HG03066 (cell line): ENCODE data around the gene PPFIBP2.

Source experiments
- ATAC-seq: cut with Tn5 transposase; IDR thresholded peaks from one replicate; pipeline ENCODE4 v1.9.1; 2021; ENCODE audit warnings: low read depth; ENCODE audit not compliant: unreplicated experiment

Gene PPFIBP2

DNA sequence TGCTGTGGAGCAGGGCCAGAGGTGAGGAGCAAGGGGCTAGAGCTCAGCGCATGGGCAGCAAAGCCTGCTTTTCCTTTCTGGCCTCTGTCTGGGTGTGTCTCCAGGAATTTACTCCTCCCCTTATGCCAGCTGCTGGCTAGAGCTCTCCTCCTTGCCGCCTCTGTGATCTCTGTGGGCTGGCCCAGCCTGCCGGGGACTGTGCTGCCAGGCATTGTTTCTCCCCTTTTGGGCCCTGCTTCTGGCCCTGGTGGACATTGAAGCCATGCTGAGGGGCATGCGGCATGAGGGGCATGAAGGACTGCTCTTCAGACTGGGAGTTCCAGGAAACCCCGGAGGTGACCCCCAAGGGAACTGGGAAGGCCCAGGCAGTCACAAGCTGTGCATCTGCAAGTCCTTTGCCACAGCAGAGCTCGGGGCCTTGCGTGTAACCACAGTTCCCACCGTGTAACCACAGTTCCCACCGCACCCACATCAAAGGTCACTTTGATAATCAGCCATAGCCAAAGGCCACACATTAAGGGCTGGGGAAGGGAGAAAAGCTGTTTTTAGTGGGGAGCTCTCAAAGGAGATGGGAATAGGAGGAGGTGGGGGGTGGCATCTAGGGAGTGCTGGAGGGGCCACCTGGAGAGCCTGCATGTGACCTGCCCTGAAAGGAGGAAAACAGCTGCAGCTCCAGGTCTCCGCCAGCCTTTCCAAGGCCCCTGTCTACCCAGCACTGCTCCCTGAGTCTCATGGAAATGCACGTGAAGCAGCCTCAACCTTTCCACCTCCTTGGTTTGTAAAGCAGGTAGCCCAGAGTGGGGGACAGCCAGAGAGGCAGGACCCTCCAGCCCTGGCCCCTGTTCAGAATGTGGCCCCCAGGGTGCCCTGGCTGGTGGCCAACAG, 62.3 kb downstream of the PPFIBP2 start:
- ATAC-seq, result no peak

DNA sequence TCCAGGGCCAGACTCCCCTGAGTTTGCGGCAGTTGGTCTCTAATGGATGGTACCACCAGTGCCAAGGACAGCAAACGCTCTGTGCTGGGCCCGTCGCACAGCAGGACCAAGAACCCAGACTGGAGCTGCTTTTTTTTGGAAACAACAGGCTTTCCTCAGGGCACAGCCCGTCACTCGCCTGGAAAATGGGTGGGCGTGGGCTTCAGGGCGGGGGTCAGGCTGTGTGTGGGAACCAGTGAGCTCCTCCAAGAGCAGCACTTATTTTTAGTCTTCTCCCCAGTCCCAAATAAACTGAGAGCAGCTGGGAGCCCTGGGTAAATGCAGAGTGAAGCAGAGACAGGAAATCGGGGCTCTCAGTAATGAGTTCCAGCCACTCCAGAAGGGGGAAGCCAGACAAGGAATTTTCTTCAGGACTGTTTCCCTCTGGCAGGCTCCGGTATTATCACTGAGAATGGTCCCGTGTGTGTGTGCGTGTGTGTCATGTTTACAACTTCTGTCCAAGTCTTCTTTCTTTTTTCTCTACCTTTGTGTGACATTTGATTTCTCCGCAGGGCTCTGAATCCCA, 63.0 kb downstream of the PPFIBP2 start:
- no peak for ATAC-seq

DNA sequence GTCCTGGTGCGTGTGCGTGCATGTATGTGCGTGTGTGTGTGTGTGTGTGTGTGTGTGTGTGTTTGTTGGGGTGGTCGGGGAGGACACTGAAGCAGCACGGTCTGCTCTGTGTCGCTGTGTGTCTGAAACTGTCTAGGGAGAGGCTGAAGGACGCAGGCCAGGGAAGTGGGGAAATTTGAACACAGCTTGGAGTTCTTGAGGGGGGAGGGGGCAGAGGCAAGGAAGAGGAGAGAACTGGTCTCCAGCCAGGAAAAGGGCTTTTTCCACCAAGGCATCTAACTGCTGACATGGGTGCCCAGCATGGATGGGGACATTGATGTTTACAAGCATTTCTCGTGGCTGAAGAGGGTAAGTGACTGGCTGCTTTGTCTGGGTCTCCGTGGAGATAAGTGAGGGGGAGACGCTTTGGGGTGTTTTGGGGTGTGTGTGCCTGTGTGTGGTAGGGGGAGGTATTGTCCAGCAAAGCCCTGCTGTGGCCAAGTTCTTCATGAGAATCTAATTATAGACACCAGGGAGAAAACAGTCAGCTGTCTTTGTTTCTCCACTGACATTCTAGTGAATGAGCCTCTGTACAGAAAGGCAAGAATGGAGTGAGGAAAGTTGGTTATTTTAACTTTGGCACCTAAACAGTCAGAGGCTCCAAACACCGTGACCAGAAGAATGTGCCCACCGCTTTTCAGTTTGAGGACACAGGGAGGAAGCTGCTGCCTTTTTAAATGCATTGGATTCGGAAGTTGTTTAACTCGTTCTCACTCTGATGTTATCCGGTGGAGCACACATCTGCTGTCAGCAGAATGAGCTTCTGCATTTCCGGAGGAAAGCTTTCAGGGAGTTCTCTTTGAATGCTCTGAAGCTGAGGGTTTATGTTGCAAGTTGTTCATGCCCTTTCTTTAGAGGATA, 63.7 kb downstream of the PPFIBP2 start:
- ATAC-seq, result no peak

DNA sequence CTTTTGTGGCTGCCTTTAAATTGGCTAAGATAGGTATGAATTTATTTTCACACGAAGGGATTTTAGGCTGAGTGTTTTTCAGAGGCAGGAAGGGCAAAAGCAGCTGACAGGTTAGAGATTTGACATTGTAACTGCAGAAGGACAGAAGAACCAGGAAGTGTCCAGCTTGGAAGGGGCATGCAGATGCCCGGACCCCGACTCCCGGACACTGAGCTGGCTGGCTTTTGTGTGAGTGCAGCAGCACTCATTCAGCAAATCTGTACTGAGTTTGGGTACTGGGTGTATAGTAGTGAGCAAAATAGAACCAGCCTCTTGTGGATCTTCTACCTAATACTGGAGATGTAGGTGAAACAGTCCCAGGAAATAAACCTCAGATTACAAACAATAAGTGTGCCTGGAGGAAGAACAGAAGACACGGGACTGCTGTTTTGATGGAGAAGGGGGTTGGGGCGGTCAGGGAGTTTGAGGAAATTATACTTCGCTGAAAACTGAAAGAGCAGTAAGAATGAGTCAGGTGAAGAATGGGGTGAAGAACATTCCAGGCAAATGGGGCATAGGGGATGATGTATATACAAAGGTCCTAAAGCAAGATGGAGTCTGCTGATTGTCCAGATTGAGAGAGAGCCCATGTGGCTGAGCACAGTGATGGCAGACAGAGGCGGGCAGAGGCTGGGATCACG, 64.6 kb downstream of the PPFIBP2 start:
- no peak for ATAC-seq

DNA sequence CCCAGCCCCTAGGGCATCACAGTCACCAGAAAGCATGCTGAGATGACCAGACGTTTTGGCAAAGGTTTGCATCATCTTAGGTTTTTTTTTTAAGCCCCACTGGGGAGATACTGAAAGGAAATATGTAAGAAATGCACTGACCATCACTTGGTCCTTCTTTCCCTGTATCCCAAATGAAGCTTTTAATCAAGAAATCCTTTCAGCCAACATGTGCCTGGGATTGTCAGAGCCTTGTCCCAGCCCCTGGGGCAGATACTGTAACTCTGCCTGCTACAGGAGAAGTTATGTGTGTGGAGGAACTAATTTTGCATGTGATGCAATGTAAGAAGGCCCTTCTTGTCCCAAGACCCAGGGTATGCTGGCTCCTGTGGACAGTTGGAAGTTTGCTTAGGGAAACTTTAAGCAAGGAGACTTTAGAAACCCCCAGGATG, 65.6 kb downstream of the PPFIBP2 start:
- no peak for ATAC-seq

DNA sequence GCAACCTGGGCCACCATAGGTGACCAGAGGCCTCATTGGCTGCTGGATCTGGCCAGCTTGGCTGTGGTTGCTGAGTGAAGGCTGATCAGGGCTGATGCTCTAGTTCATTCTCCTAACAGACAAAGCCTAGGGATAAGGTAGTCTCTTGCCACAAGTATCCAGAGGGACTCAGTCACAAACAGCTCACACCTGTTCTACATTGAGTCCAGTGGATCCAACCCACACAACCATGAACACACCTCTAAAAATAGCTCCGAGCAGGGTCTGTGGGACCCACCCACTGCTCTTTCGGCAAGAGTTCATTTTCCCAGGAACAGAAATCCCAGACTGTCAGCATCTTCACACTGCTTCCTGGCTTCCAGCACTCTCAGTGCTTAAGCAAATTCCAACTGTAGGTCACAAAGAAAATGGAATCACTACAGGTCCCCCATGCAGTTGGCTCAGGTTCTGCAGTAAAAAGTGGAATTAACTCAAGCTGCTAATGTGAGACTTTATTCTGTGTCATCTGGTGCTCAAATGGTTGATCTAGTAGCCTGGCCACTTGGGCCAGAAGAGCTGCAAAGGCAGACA, 67.3 kb downstream of the PPFIBP2 start:
- ATAC-seq, result no peak

DNA sequence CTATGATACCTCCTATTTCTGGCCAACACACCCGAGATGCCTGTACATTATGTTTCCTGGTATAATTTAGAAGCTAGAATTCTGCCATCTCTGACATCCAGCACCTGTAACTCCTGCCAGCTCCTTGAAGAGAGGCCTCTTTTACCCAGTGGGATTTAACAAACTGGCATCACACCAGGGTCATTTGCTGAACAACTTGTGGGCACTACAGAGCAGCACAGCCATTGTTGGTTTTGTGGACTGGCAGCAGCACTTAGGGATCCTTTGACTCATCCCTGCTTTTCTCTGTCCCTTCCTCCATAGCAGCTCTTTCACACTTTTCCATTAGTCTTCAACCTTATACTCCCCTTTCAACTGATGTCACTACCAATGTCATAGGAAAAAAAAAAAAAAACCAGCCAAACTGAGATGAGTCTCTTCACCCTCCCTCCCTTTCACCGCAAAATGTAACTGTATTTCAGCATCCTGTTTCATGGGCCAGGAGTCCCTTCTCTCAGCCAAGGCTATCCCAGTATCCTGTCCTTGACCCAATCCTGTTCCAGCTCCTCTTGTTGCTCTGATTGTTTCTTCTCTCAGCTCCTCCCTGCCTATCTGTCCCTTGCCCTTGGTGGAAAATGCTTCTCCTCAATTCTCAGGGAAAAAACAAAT, 68.7 kb downstream of the PPFIBP2 start:
- ATAC-seq, result no peak

DNA sequence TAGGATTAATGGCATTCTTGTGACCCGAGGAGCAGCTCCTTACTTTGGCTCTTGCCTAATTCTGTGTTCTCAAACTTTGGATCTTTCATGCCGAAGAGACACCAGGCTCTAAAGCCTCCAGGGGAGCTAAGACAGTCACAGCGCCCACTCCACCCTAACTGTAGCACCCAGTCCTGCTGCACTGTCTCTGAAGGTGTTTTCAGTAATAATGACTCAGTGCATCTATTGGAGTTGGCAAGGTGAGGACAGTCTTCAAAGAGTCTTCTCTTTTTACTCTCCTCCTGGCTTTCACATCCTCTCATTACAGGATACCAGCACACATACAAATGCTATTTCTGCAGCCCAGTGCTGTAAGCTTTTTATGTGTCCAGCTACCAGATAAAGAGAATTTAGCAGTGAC, 69.4 kb downstream of the PPFIBP2 start:
- ATAC-seq, result no peak

DNA sequence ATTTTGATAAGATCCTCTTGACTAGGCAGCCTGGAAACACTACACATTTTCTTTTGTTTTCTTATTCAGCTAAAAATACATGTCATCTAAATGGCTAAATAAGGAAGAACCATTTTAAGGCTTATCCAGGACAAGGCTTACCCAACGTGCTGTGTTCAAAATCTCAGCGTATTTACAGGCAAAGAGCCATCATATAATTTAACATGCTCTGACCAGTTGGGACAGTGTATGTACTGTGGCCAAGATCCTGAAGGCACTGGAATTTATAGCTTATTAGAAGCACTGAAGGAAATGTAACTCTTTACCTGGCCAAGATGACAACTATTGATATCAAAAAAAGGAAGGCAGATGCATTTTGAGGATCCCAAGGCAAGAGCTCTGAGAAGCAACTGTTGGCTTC, 71.1 kb downstream of the PPFIBP2 start:
- no peak for ATAC-seq

DNA sequence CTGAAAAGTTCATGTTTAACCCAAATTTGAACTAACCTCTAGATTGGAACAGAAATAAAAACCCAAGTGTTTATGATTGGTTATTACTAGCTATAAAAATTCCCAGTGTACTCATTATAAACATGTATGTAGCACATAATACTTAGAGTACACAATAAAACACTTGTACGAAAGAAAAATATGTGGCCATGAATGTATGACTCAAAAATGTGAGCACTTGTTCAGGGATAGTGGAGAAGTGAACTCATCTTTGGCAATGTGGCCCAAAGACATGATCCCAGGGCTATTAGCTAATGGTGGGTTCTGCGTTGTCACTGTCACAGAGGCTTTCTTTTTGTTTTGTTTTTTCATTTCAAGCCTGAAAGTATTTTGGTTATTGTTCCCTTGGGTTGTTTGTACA, 72.0 kb downstream of the PPFIBP2 start:
- ATAC-seq, result no peak

DNA sequence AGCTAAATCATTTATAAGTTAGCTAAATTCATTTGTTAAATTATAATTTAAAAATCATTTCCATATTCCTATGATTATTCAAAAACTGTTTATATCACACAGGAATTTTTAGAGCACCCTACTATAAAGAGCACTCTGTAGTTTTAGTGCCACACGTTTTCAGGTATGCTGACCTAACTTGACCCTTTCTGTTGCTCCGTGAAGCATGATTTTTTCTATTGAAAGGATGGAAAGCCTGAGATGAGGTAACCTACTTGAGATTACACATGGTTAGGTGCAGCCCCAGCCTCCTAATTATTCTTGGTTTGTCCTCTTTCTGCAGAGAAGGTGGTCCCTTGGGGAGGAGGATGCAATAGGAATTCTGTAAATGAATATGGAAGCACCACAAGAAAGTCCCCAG, 72.6 kb downstream of the PPFIBP2 start:
- ATAC-seq, result no peak

DNA sequence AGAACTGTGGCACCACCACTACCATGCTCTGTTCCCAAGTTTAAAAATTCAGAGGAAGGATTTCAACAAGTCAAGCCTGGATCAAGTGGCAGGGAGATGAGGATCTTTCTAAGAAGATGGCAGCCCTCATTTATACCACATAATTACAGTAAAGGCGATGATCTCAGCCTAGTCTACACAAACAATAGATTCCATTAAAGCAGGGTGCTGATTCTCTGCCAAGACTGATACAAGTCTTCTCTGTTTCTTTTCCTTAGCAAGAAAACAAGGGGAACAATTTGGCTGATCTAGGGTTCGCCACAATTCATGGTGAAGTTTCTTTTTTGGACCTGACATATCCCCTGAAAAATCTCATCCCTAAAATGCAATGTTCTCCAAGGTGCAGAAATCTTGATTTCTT, 73.9 kb downstream of the PPFIBP2 start:
- ATAC-seq, result no peak

DNA sequence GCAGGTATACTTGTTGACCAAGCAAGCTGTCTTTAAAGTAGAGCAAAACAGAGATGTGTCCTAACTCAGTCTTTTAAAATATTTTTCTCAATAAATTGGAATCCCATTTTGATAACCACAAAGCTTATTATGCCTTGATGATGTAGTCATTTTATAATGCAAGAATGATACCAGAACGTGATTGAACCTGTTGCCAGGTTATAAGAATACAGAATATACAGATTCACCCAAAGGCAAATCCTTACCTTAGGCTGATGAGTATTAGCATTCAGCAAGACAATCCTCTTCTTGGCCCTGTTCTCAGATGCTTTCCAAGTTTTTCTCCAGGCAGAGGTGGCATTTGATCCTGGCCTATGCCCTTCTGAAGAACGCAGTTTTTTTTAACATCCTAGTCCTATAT, 76.1 kb downstream of the PPFIBP2 start:
- ATAC-seq, result no peak

DNA sequence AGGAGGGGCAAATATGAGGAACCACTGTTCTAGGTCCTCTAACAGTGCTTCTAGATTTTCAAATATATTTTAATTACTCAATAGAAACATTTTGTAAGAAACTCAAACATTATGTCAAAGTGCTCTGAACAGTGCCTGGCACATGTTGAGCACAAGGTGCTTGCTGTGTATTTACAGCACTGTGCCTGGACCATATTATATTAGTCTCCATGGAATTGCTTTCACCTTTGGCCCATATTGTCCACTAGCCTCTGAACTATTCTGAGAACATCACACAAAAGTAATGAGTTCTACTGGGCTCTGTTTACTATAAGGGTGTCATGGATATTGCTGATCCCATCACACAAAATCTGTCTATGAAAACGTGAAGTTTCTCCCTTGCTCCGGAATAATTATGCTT, 76.7 kb downstream of the PPFIBP2 start:
- no peak for ATAC-seq

DNA sequence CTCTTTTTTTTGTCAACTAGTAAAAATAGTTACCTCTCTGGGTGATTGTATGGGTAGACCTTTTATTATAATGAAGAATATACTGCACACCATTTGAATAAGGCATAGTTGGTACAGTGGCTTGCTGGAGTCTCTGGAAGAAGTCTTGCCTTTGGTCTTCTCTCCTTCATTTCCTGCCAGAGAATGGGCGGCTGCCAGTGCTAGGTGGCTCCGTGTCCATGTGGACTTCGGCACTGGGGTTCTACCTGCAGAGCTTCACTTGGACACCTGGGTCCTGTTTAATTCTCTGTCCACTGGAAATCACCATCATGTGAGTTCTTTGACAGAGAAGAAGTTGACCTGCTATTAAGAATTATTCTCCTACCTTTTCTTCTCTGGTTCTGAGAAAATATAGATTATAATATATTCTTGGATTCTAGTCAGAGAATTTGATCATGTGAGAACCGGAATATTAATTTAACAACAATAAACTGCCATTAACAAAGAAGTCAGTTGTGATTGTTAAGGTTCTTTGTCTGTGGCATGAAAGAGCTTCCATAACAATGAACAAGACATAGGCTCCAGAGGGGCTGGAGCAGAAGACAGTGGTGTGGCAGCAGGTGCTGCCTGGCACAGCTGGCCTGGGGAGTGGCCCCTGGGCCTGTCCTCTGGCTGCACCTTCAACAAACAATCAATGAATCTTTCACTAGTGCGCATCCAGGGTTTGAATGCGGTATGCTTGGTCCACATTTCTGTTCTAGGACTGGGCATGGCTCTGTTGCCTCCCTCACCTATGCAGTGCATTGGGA, 77.5 kb downstream of the PPFIBP2 start:
- ATAC-seq, result no peak

DNA sequence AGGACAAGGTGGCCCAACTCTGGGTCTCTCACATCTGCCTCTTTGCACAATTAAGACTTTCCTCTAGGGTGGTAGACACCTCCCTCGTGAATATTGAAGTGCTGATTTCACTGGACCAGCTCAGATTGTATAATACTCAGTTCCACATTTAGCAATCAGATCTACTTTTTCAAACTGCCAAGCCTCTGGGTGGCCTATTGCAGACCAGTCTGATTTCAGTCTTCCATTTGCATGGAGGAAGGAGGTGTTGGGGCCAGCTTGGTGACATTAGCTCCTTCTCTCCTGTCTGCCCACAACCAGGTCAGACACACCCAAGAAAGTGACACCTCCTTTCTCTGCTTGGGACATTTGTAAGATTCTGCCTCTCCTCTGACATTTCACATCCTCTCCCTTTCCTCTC, 78.2 kb downstream of the PPFIBP2 start:
- no peak for ATAC-seq

DNA sequence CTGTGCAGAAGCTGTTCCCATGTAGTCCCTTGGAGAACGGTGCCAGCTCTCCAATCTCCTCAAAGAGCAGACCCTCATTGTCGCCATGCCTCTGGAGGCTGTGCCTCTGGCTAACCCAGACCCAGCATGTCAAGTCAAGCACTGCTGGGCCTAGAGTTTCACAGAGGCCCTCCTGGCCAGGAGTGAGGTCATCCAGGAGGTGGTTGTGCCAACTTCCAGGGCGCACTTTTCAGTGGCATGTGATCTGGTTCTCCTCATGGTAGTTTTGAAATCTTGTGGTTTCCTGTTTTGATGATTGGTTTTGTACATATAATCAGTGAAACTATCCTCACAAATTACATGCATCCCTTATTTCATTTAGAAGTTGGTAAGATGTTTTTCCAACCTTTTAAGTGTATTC, 78.9 kb downstream of the PPFIBP2 start:
- ATAC-seq, result no peak

DNA sequence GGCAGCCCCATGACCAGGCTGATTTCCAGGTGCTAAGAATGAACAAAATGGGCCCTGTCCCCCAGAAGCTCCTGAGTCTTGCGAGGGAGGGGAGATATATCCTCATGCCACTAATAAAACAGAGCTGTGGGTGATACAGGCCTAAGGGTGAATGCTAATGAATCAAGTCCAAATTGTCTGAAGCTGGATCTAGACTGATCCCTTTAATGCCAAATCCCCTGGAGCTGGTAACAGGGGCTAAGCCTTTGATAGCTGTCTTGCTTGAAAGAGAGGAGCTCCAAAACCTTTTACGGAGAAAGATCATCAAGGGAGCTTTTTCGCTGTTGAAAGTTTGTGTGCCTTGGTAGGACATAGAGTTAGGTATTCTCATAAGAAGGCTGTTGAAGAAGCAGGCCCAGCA, 79.7 kb downstream of the PPFIBP2 start:
- no peak for ATAC-seq
